ENCODE measurements around the gene USP35.

- TF ChIP-seq CTCF (IDR thresholded peaks at IDR 0.05), result no peak
- TF ChIP-seq EZH2phosphoT487 (IDR thresholded peaks at IDR 0.05; ENCODE audit: borderline replicate concordance, low read depth), result no peak
- TF ChIP-seq NFIC (IDR thresholded peaks at IDR 0.05; ENCODE audit: borderline replicate concordance), result no peak
- TF ChIP-seq ZBTB33 (IDR thresholded peaks at IDR 0.05; ENCODE audit: borderline replicate concordance, low read depth), result no peak
- no peak for TF ChIP-seq RFX5 (IDR thresholded peaks at IDR 0.05; ENCODE audit: low read length)
- TF ChIP-seq TAF1 (IDR thresholded peaks at IDR 0.05; ENCODE audit: borderline replicate concordance, low read depth, low read length), result peak; percentile 50
- no peak for TF ChIP-seq EP300 (IDR thresholded peaks at IDR 0.05; ENCODE audit: borderline replicate concordance in 1 of 2, low read depth in 1 of 2, low read length in 1 of 2)
- no peak for TF ChIP-seq JUND (IDR thresholded peaks at IDR 0.05)
- no peak for TF ChIP-seq USF2 (IDR thresholded peaks at IDR 0.05; ENCODE audit: borderline replicate concordance, low read depth, low read length)
- no peak for TF ChIP-seq USF1 (IDR thresholded peaks at IDR 0.05; ENCODE audit: borderline replicate concordance, low read depth)
These were observed at the start of gene USP35, which contains the start of gene KCTD21 for GRCh38 chr11:78188286-78189173.

Measured in SK-N-SH (cell line).